ENCODE data around the gene DECR2. TPM values are rescaled to one million over a fixed set of nuclear protein-coding genes. Genes with fewer than 3 reads are reported as not detected.

The DECR2 gene
- total and polyA plus RNA-seq, 2 of the 13 experiments (the other 11 are each of a cell fraction or from before 2014, with no cell fraction given) = 36.3 to 44.6 TPM

DNA sequence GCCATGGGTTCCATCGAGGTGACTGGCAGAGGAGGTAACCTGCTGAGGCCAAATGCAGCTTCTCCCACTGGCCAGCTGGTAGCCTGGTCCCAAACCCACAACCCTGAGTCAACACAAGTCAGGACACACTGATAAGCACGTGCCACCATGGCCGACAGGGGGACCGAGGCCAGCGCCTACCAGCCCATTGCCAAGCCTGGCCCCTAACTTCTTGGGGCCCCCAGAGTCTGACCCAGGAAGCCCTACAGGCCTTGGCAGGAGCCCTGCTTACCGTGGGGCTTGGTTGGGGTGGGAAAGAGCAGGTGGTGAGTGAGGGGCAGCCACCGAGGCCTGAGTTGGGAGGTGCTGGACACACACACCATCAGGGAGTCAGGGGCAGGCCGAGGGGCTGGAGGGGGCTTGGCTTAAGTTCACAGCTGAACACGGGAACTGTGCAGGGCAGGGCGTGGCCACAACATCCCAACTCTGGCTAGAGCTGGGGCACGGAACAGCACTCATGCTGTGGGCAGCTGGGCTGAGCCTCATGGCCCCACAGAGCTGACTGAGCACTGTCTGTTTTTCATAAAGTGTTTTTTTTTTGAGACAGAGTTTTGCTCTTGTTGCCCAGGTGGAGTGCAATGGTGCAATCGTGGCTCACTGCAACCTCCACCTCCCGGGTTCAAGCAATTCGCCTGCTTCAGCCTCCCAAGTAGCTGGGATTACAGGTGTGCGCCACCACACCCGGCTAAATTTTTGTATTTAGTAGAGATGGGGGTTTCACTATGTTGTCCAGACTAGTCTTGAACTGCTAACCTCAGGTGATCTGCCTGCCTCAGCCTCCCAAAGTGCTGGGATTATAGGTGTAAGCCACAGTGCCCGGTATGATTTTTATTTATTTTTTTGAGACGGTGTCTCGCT, 36.8 kb upstream of the DECR2 start (continued):
- no peak for TF ChIP-seq MNT (IDR thresholded peaks at IDR 0.05)
- TF ChIP-seq POGK (CRISPR knock-in tag; conservative IDR thresholded peaks at IDR 0.05) = 0 out of 2 replicates have a peak, but pooled peaks have one; percentile 36
- TF ChIP-seq, protein P1, sequence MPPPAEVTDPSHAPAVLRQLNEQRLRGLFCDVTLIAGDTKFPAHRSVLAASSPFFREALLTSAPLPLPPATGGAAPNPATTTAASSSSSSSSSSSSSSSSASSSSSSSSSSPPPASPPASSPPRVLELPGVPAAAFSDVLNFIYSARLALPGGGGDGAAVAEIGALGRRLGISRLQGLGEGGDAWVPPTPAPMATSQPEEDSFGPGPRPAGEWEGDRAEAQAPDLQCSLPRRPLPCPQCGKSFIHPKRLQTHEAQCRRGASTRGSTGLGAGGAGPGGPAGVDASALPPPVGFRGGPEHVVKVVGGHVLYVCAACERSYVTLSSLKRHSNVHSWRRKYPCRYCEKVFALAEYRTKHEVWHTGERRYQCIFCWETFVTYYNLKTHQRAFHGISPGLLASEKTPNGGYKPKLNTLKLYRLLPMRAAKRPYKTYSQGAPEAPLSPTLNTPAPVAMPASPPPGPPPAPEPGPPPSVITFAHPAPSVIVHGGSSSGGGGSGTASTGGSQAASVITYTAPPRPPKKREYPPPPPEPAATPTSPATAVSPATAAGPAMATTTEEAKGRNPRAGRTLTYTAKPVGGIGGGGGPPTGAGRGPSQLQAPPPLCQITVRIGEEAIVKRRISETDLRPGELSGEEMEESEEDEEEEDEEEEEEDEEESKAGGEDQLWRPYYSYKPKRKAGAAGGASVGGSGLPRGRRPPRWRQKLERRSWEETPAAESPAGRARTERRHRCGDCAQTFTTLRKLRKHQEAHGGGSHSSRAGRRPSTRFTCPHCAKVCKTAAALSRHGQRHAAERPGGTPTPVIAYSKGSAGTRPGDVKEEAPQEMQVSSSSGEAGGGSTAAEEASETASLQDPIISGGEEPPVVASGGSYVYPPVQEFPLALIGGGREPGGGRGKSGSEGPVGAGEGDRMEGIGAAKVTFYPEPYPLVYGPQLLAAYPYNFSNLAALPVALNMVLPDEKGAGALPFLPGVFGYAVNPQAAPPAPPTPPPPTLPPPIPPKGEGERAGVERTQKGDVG (CRISPR knock-in tag; IDR thresholded peaks at IDR 0.05; ENCODE audit: borderline replicate concordance) = no peak
- no peak for TF ChIP-seq TSC22D2 (CRISPR knock-in tag; IDR thresholded peaks at IDR 0.05; ENCODE audit: borderline replicate concordance)
- no peak; the same call in 1 of the 2 replicates for TF ChIP-seq ZFY (CRISPR knock-in tag; IDR thresholded peaks at IDR 0.05)
- TF ChIP-seq RBM22 (optimal IDR thresholded peaks at IDR 0.05; ENCODE audit: low read length) = no peak
- no peak for TF ChIP-seq MED13 (CRISPR knock-in tag; IDR thresholded peaks at IDR 0.05)
- TF ChIP-seq, protein P2, sequence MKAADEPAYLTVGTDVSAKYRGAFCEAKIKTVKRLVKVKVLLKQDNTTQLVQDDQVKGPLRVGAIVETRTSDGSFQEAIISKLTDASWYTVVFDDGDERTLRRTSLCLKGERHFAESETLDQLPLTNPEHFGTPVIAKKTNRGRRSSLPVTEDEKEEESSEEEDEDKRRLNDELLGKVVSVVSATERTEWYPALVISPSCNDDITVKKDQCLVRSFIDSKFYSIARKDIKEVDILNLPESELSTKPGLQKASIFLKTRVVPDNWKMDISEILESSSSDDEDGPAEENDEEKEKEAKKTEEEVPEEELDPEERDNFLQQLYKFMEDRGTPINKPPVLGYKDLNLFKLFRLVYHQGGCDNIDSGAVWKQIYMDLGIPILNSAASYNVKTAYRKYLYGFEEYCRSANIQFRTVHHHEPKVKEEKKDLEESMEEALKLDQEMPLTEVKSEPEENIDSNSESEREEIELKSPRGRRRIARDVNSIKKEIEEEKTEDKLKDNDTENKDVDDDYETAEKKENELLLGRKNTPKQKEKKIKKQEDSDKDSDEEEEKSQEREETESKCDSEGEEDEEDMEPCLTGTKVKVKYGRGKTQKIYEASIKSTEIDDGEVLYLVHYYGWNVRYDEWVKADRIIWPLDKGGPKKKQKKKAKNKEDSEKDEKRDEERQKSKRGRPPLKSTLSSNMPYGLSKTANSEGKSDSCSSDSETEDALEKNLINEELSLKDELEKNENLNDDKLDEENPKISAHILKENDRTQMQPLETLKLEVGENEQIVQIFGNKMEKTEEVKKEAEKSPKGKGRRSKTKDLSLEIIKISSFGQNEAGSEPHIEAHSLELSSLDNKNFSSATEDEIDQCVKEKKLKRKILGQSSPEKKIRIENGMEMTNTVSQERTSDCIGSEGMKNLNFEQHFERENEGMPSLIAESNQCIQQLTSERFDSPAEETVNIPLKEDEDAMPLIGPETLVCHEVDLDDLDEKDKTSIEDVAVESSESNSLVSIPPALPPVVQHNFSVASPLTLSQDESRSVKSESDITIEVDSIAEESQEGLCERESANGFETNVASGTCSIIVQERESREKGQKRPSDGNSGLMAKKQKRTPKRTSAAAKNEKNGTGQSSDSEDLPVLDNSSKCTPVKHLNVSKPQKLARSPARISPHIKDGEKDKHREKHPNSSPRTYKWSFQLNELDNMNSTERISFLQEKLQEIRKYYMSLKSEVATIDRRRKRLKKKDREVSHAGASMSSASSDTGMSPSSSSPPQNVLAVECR (CRISPR knock-in tag; IDR thresholded peaks at IDR 0.05; ENCODE audit: borderline replicate concordance) = no peak
- TF ChIP-seq, protein P3, sequence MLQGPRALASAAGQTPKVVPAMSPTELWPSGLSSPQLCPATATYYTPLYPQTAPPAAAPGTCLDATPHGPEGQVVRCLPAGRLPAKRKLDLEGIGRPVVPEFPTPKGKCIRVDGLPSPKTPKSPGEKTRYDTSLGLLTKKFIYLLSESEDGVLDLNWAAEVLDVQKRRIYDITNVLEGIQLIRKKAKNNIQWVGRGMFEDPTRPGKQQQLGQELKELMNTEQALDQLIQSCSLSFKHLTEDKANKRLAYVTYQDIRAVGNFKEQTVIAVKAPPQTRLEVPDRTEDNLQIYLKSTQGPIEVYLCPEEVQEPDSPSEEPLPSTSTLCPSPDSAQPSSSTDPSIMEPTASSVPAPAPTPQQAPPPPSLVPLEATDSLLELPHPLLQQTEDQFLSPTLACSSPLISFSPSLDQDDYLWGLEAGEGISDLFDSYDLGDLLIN (CRISPR knock-in tag; IDR thresholded peaks at IDR 0.05; ENCODE audit: borderline replicate concordance) = no peak
- peak; percentile 84; the same call in 1 of the 2 replicates for TF ChIP-seq ZNF460 (CRISPR knock-in tag; IDR thresholded peaks at IDR 0.05; ENCODE audit: borderline replicate concordance)
- no peak for TF ChIP-seq POLR2AphosphoS2 (IDR thresholded peaks at IDR 0.05; ENCODE audit: low read depth, low read length)
- TF ChIP-seq NBN (conservative IDR thresholded peaks at IDR 0.05) = no peak
- TF ChIP-seq MAFK (conservative IDR thresholded peaks at IDR 0.05 in 1 of 2, IDR thresholded peaks at IDR 0.05 in 1 of 2; ENCODE audit: low read length in 2 of 2) = no peak
- no peak for TF ChIP-seq CHD4 (IDR thresholded peaks at IDR 0.05; ENCODE audit: borderline replicate concordance, low read length)

All from HepG2 (cell line).